SK-N-SH (cell line): Measurements from ENCODE around the gene GNA14. TPM values are rescaled to one million over a fixed set of nuclear protein-coding genes. Genes with fewer than 3 reads are reported as not detected.

Source experiments
- CTCF ChIA-PET: fragments of 300-600, 350-600 bp; formaldehyde crosslinking; extraction: SDS; loops from one replicate; lab custom pipeline; 2021; lab: Yijun Ruan, JAX
- POLR2A ChIA-PET: fragments of 350-600 bp; sonication (Branson Sonifier 250); formaldehyde crosslinking; extraction: SDS; loops from one replicate; lab custom pipeline; 2020; ENCODE audit warnings: antibody characterized with exemption, inconsistent platforms; lab: Yijun Ruan, JAX
- DNase-seq: peaks from one replicate; pipeline ENCODE4 v3.0.0; 2012
- H2AFZ ChIP-seq: fragments of 200-600 bp; sonication (generic); 2 replicates; pipeline ENCODE4 v1.8.1; 2016; ENCODE audit warnings: antibody characterized with exemption, mild to moderate bottlenecking, low read depth
- H3F3A ChIP-seq: fragments of 200-600 bp; sonication (generic); replicated peaks from 2 replicates; pipeline ENCODE3; 2016; ENCODE audit warnings: antibody characterized with exemption, mild to moderate bottlenecking; ENCODE audit not compliant: insufficient read depth
- H3K27ac ChIP-seq, 2 experiments: fragments of 200-500 bp in 1 of 2; fragments of 200-600 bp in 1 of 2; sonication (Bioruptor generic) in 1 of 2; sonication (generic), shearing (Covaris generic) in 1 of 2; 2 replicates each; pipeline versions ENCODE4 v1.5.1 to v1.6.1; 2014 to 2016; ENCODE audit warnings: low read depth in 2 of 2, inconsistent platforms in 1 of 2, low read length in 1 of 2, mild to moderate bottlenecking in 1 of 2, mixed read lengths in 1 of 2
- H3K27me3 ChIP-seq: fragments of 200-600 bp; sonication (generic), shearing (Covaris generic); 2 replicates; pipeline ENCODE4 v1.6.1; 2016; ENCODE audit warnings: mixed run types; ENCODE audit not compliant: insufficient read depth
- H3K36me3 ChIP-seq, 2 experiments: fragments of 200-500 bp in 1 of 2; fragments of 200-600 bp in 1 of 2; sonication (Bioruptor generic) in 1 of 2; sonication (generic) in 1 of 2; replicated peaks in 1 of 2; 2 replicates each; pipeline versions ENCODE3 to v1.5.1; 2014 to 2016; ENCODE audit warnings: low read length in 1 of 2, mild to moderate bottlenecking in 1 of 2; ENCODE audit not compliant: insufficient read depth in 2 of 2, control insufficient read depth in 1 of 2
- H3K4me1 ChIP-seq, 2 experiments: fragments of 200-500 bp in 1 of 2; fragments of 200-600 bp in 1 of 2; sonication (Bioruptor generic) in 1 of 2; sonication (generic), shearing (Covaris generic) in 1 of 2; 2 replicates each; pipeline versions ENCODE4 v1.5.1 to v1.6.1; 2014 to 2016; ENCODE audit warnings: low read depth in 1 of 2, low read length in 1 of 2, mixed run types in 1 of 2; ENCODE audit not compliant: insufficient read depth in 2 of 2, control insufficient read depth in 1 of 2
- H3K4me2 ChIP-seq: fragments of 200-600 bp; sonication (generic), shearing (Covaris generic); 2 replicates; pipeline ENCODE4 v1.6.1; 2017; ENCODE audit warnings: mixed run types
- H3K4me3 ChIP-seq, 2 experiments: fragments of 200-500 bp in 1 of 2; fragments of 200-600 bp in 1 of 2; sonication (Bioruptor generic) in 1 of 2; sonication (generic), shearing (Covaris generic) in 1 of 2; 2 replicates each; pipeline versions ENCODE4 v1.5.1 to v1.8.1; 2014 to 2016; ENCODE audit warnings: low read depth in 2 of 2, inconsistent platforms in 1 of 2, low read length in 1 of 2, mild to moderate bottlenecking in 1 of 2, mixed read lengths in 1 of 2, moderate library complexity in 1 of 2
- H3K79me2 ChIP-seq: fragments of 200-600 bp; sonication (generic); 2 replicates; pipeline ENCODE4 v1.8.1; 2017; ENCODE audit warnings: mild to moderate bottlenecking; ENCODE audit not compliant: insufficient read depth
- H3K9ac ChIP-seq: fragments of 200-600 bp; sonication (generic); 2 replicates; pipeline ENCODE4 v1.6.1; 2017; ENCODE audit warnings: mixed run types
- H3K9me2 ChIP-seq: fragments of 200-600 bp; sonication (generic); 2 replicates; pipeline ENCODE4 v1.6.1; 2017; ENCODE audit warnings: mixed run types
- H3K9me3 ChIP-seq: fragments of 200-600 bp; sonication (generic); 2 replicates; pipeline ENCODE4 v1.6.1; 2017; ENCODE audit warnings: mixed run types, mild to moderate bottlenecking, moderate library complexity
- H4K20me1 ChIP-seq: fragments of 200-600 bp; sonication (generic); 2 replicates; pipeline ENCODE4 v1.6.1; 2017; ENCODE audit warnings: mild to moderate bottlenecking, mixed run types; ENCODE audit not compliant: insufficient read depth
- CHD2 ChIP-seq: fragments of 150-350 bp; IDR thresholded peaks from 2 replicates; pipeline ENCODE4 v1.6.1; 2018; ENCODE audit warnings: low read length; ENCODE audit not compliant: partially characterized antibody
- CTCF ChIP-seq: fragments of 200-600 bp; sonication (generic); IDR thresholded peaks from 2 replicates; pipeline ENCODE4 v1.6.1; 2017; ENCODE audit warnings: antibody characterized with exemption, mild to moderate bottlenecking, moderate library complexity
- ELF1 ChIP-seq: IDR thresholded peaks from 2 replicates; pipeline ENCODE4 v1.4.0; 2012
- EZH2phosphoT487 ChIP-seq: fragments of 200-600 bp; sonication (generic); IDR thresholded peaks from 2 replicates; pipeline ENCODE4 v1.6.1; 2017; ENCODE audit warnings: low read depth, mixed run types, mild to moderate bottlenecking, antibody characterized with exemption, moderate library complexity, borderline replicate concordance
- FOSL2 ChIP-seq: IDR thresholded peaks from 2 replicates; pipeline ENCODE4 v1.4.0; 2012; ENCODE audit warnings: low read depth, mild to moderate bottlenecking, moderate library complexity, borderline replicate concordance
- FOXJ3 ChIP-seq: sonication (generic); formaldehyde crosslinking; IDR thresholded peaks from 2 replicates; pipeline ENCODE4 v1.5.1; 2020; ENCODE audit warnings: mild to moderate bottlenecking, missing genetic modification reagents
- GABPA ChIP-seq: IDR thresholded peaks from 2 replicates; pipeline ENCODE4 v1.4.0; 2012; ENCODE audit warnings: low read depth, mild to moderate bottlenecking
- JUND ChIP-seq: IDR thresholded peaks from 2 replicates; pipeline ENCODE4 v1.4.0; 2012
- MEF2A ChIP-seq: IDR thresholded peaks from 2 replicates; pipeline ENCODE4 v1.4.0; 2012; ENCODE audit warnings: low read depth, borderline replicate concordance
- NFIC ChIP-seq: IDR thresholded peaks from 2 replicates; pipeline ENCODE4 v1.4.0; 2012; ENCODE audit warnings: borderline replicate concordance
- NRF1 ChIP-seq: IDR thresholded peaks from 2 replicates; pipeline ENCODE4 v1.6.1; 2012; ENCODE audit warnings: low read depth, mild to moderate bottlenecking, low read length
- RAD21 ChIP-seq: IDR thresholded peaks from 2 replicates; pipeline ENCODE4 v1.6.1; 2012; ENCODE audit warnings: mild to moderate bottlenecking, low read length
- RCOR1 ChIP-seq: fragments of 150-350 bp; IDR thresholded peaks from 2 replicates; pipeline ENCODE4 v1.6.1; 2017; ENCODE audit warnings: antibody characterized with exemption, low read length
- RFX5 ChIP-seq: IDR thresholded peaks from 2 replicates; pipeline ENCODE4 v1.6.1; 2012; ENCODE audit warnings: mild to moderate bottlenecking, improper control_type of control experiment, low read length
- SMC3 ChIP-seq: IDR thresholded peaks from 2 replicates; pipeline ENCODE4 v1.6.1; 2012; ENCODE audit warnings: low read depth, low read length, improper control_type of control experiment
- TAF1 ChIP-seq: IDR thresholded peaks from 2 replicates; pipeline ENCODE4 v1.6.1; 2012; ENCODE audit warnings: low read depth, mild to moderate bottlenecking, low read length, moderate library complexity, borderline replicate concordance
- TCF12 ChIP-seq: IDR thresholded peaks from 2 replicates; pipeline ENCODE4 v1.4.0; 2012
- TEAD4 ChIP-seq: IDR thresholded peaks from 2 replicates; pipeline ENCODE4 v1.4.0; 2012; ENCODE audit warnings: mild to moderate bottlenecking, borderline replicate concordance; ENCODE audit not compliant: insufficient read depth
- YY1 ChIP-seq: IDR thresholded peaks from 2 replicates; pipeline ENCODE4 v1.4.0; 2012; ENCODE audit warnings: low read depth, mild to moderate bottlenecking
- whole genome bisulfite sequencing: methylation state at CpG from one replicate; pipeline ENCODE4 v1.1.6; 2017; ENCODE audit warnings: low lambda C conversion rate; 5-methylcytosine and 5-hydroxymethylcytosine counted together
- polyA plus RNA-seq, 3 experiments: library from polyadenylated mRNA; depleted of rRNA; stranded (reverse); fragments of >200 nt; gene quantifications; 2 replicates each; pipeline ENCODE4 v1.2.3, GENCODE V29; 2012
- TF ChIP-seq, protein P1 (sequence below): fragments of 150-350 bp; IDR thresholded peaks from 2 replicates; pipeline ENCODE4 v1.6.1; 2016; ENCODE audit warnings: mild to moderate bottlenecking, low read depth, low read length
- TF ChIP-seq, protein P2 (sequence below): IDR thresholded peaks from 2 replicates; pipeline ENCODE4; 2012
- TF ChIP-seq, protein P3 (sequence below): IDR thresholded peaks from 2 replicates; pipeline ENCODE4 v1.4.0; 2012; ENCODE audit warnings: low read depth, borderline replicate concordance
- TF ChIP-seq, protein P4 (sequence below): IDR thresholded peaks from 2 replicates; pipeline ENCODE4 v1.4.0; 2012; ENCODE audit warnings: low read depth, borderline replicate concordance

The GNA14 gene
- polyA plus RNA-seq, 1 of the 3 experiments (the other 2 are of a cell fraction), result 0.15 TPM

GRCh38 chr9:77449240-77450084, 198.7 kb downstream of the GNA14 start:
- H3K27ac ChIP-seq, result no peak overlapping the region
- H3K79me2 ChIP-seq, result no peaks in the 10 kb centered on the region
- H3K9me2 ChIP-seq, result no peaks in the 10 kb centered on the region
- H3K9me3 ChIP-seq, result no peaks in the 10 kb centered on the region
- no peak overlapping the region for H3K9ac ChIP-seq
- no peak overlapping the region for H3K4me3 ChIP-seq
- H4K20me1 ChIP-seq, result no peaks in the 10 kb centered on the region
- DNase-seq, result no peak
- CTCF ChIA-PET, result interaction anchor here (0.7 to 1.1 kb wide), 2 partner anchors 10 to 16 kb away, joined by 3 to 4 read pairs; no protein-coding TSS in a partner anchor
- TF ChIP-seq JUND, result no peak
- peak; percentile 11; the same call in 1 of the 2 replicates for TF ChIP-seq RAD21
- no peak for TF ChIP-seq EZH2phosphoT487
- TF ChIP-seq RCOR1, result no peak
- no peak for TF ChIP-seq YY1
- TF ChIP-seq NFIC, result no peak
- TF ChIP-seq GABPA, result no peak
- TF ChIP-seq TAF1, result no peak
- TF ChIP-seq FOXJ3 (CRISPR knock-in tag), result no peak
- no peak for TF ChIP-seq RFX5
- no peak for TF ChIP-seq TCF12
- TF ChIP-seq, protein P1, sequence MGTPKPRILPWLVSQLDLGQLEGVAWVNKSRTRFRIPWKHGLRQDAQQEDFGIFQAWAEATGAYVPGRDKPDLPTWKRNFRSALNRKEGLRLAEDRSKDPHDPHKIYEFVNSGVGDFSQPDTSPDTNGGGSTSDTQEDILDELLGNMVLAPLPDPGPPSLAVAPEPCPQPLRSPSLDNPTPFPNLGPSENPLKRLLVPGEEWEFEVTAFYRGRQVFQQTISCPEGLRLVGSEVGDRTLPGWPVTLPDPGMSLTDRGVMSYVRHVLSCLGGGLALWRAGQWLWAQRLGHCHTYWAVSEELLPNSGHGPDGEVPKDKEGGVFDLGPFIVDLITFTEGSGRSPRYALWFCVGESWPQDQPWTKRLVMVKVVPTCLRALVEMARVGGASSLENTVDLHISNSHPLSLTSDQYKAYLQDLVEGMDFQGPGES, result no peak
- TF ChIP-seq, protein P2, sequence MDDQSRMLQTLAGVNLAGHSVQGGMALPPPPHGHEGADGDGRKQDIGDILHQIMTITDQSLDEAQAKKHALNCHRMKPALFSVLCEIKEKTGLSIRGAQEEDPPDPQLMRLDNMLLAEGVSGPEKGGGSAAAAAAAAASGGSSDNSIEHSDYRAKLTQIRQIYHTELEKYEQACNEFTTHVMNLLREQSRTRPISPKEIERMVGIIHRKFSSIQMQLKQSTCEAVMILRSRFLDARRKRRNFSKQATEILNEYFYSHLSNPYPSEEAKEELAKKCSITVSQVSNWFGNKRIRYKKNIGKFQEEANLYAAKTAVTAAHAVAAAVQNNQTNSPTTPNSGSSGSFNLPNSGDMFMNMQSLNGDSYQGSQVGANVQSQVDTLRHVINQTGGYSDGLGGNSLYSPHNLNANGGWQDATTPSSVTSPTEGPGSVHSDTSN, result no peak
- TF ChIP-seq NRF1, result no peak
- TF ChIP-seq FOSL2, result peak; percentile 30; the same call in 1 of the 2 replicates
- no peak for TF ChIP-seq TEAD4
- no peak for TF ChIP-seq MEF2A
- no peak for TF ChIP-seq CHD2
- no peak for TF ChIP-seq ELF1
- TF ChIP-seq, protein P3, sequence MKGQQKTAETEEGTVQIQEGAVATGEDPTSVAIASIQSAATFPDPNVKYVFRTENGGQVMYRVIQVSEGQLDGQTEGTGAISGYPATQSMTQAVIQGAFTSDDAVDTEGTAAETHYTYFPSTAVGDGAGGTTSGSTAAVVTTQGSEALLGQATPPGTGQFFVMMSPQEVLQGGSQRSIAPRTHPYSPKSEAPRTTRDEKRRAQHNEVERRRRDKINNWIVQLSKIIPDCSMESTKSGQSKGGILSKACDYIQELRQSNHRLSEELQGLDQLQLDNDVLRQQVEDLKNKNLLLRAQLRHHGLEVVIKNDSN, result no peak
- no peak for TF ChIP-seq SMC3
- peak; percentile 24; the same call in 1 of the 2 replicates for TF ChIP-seq CTCF
- TF ChIP-seq, protein P4, sequence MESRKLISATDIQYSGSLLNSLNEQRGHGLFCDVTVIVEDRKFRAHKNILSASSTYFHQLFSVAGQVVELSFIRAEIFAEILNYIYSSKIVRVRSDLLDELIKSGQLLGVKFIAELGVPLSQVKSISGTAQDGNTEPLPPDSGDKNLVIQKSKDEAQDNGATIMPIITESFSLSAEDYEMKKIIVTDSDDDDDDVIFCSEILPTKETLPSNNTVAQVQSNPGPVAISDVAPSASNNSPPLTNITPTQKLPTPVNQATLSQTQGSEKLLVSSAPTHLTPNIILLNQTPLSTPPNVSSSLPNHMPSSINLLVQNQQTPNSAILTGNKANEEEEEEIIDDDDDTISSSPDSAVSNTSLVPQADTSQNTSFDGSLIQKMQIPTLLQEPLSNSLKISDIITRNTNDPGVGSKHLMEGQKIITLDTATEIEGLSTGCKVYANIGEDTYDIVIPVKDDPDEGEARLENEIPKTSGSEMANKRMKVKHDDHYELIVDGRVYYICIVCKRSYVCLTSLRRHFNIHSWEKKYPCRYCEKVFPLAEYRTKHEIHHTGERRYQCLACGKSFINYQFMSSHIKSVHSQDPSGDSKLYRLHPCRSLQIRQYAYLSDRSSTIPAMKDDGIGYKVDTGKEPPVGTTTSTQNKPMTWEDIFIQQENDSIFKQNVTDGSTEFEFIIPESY, result no peak
- TF ChIP-seq, all 33 proteins: peak for 3
- no peak overlapping the region for H2AFZ ChIP-seq
- POLR2A ChIA-PET, result no interaction called here
- no peak overlapping the region for H3K4me2 ChIP-seq
- WGBS, result 75% methylated on average over 12 of the region's 12 CpGs
- peaks cover 0 to 6% of the 10 kb centered on the region in 2 experiments; a peak in 1 of 4 replicates for H3K4me1 ChIP-seq
- H3K36me3 ChIP-seq, result no peaks in the 10 kb centered on the region
- H3K27me3 ChIP-seq, result no peaks in the 10 kb centered on the region
- H3F3A ChIP-seq, result peaks cover 3% of the 10 kb centered on the region
